LNCAP (cell line): ENCODE results near the gene WDR31.

ENCODE experiments used
- TF ChIP-seq, protein P1 (sequence below): fragments of 450-650 bp; IDR thresholded peaks from 2 replicates; pipeline ENCODE4 v1.5.1; 2017; ENCODE audit warnings: mild to moderate bottlenecking

Gene WDR31

GRCh38 chr9:113349066-113349444 lies 9.0 kb upstream of the WDR31 start:
- TF ChIP-seq, protein P1, sequence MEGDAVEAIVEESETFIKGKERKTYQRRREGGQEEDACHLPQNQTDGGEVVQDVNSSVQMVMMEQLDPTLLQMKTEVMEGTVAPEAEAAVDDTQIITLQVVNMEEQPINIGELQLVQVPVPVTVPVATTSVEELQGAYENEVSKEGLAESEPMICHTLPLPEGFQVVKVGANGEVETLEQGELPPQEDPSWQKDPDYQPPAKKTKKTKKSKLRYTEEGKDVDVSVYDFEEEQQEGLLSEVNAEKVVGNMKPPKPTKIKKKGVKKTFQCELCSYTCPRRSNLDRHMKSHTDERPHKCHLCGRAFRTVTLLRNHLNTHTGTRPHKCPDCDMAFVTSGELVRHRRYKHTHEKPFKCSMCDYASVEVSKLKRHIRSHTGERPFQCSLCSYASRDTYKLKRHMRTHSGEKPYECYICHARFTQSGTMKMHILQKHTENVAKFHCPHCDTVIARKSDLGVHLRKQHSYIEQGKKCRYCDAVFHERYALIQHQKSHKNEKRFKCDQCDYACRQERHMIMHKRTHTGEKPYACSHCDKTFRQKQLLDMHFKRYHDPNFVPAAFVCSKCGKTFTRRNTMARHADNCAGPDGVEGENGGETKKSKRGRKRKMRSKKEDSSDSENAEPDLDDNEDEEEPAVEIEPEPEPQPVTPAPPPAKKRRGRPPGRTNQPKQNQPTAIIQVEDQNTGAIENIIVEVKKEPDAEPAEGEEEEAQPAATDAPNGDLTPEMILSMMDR: no peak

DNA sequence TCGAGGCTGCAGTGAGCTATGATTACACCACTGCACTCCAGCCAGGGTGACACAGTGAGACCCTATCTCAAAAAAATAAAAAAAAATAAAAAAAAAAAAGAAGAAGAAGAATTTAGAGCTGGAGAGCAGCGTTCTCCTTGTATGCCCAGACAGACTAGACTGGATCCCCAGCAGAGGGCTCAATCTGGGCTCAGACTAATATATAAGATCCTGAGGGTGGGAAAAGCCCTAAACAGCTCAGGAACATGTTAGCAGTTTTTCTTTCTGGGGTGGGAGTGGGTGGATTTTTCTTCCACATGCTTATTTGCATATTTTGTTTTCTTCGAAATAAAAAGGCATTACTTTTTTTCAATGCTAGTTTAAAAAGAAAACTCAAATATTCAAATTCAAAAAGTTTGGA lies 8.4 kb upstream of the WDR31 start:
- TF ChIP-seq, protein P1: no peak

DNA sequence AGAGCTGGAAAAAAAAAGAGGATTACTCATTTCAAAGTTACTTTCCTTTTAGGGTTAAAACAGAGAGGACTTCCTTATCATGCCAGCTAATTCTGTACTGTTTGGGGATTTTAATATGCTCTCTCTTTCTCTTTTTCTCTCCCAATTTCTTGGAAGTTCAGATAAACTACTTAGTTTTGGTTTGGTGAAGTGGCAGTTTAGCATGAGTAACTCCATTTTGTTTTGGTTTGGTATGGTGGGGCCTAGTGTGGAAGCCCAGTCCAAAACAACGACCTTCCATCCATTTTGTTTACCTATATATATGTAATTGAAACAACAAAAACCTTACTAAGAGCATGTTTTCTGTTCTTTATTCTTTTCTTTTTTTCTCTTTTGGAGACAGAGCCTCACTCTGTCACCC lies 5.6 kb upstream of the WDR31 start:
- TF ChIP-seq, protein P1: no peak

- TF ChIP-seq, protein P1: no peak
Measured at GRCh38 chr9:113345190-113345589, 5.1 kb upstream of the WDR31 start.

- TF ChIP-seq, protein P1: no peak
Measured at GRCh38 chr9:113343732-113344231, 3.7 kb upstream of the WDR31 start.

GRCh38 chr9:113341712-113342410 lies 1.8 kb upstream of the WDR31 start:
- TF ChIP-seq, protein P1: no peak

- TF ChIP-seq, protein P1: no peak
Measured at GRCh38 chr9:113337714-113338113, 2.4 kb downstream of the WDR31 start.

DNA sequence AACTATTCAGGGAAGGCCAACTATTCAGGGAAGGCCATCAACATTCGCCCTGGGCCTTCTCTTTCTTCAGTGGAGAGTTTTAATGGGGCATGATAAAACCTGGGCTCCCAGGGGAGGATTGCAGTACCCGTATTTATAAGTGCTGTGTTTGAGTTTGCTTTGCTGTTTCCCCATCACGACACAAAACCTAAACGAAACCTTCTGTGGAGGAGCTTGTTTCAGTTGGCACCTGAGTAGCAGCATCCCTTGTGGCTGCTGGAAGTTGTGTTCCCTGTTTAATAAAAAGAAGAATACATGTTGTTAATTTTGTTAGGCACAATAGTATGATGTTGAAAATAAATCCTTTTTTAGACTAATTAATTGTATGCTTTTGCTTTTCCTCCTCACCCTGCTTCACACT lies 8.3 kb downstream of the WDR31 start:
- TF ChIP-seq, protein P1: no peak
